ENCODE results near the gene HGFAC.

HGFAC gene

GRCh38 chr4:3424522-3425095 is 17.2 kb upstream of the HGFAC start:
- no peak for DNase-seq (ENCODE audit: low read depth in 2 of 2)

GRCh38 chr4:3426465-3427133 is 15.2 kb upstream of the HGFAC start:
- no peak for DNase-seq (ENCODE audit: low read depth in 2 of 2)

- DNase-seq (ENCODE audit: low read depth in 2 of 2): no peak
Observed at GRCh38 chr4:3427134-3427476, 14.7 kb upstream of the HGFAC start.

- no peak for DNase-seq (ENCODE audit: low read depth in 2 of 2)
Observed at GRCh38 chr4:3427706-3428446, 13.9 kb upstream of the HGFAC start.

- DNase-seq (ENCODE audit: low read depth in 2 of 2): no peak
Observed at GRCh38 chr4:3429651-3430050, 12.1 kb upstream of the HGFAC start.

- no peak for DNase-seq (ENCODE audit: low read depth in 2 of 2)
Observed at GRCh38 chr4:3430524-3430923, 11.2 kb upstream of the HGFAC start.

GRCh38 chr4:3431446-3431993 is 10.2 kb upstream of the HGFAC start:
- no peak for DNase-seq (ENCODE audit: low read depth in 2 of 2)

- no peak for DNase-seq (ENCODE audit: low read depth in 2 of 2)
Observed at GRCh38 chr4:3432381-3432790, 9.4 kb upstream of the HGFAC start.

GRCh38 chr4:3433138-3433869 is 8.5 kb upstream of the HGFAC start:
- no peak for DNase-seq (ENCODE audit: low read depth in 2 of 2)

GRCh38 chr4:3434881-3435685 is 6.7 kb upstream of the HGFAC start:
- no peak for DNase-seq (ENCODE audit: low read depth in 2 of 2)

GRCh38 chr4:3435686-3435956 is 6.1 kb upstream of the HGFAC start:
- DNase-seq (ENCODE audit: low read depth in 2 of 2): no peak

GRCh38 chr4:3436048-3436797 is 5.5 kb upstream of the HGFAC start:
- DNase-seq (ENCODE audit: low read depth in 2 of 2): no peak

GRCh38 chr4:3436798-3437581 is 4.8 kb upstream of the HGFAC start:
- no peak for DNase-seq (ENCODE audit: low read depth in 2 of 2)

GRCh38 chr4:3437582-3437936 is 4.2 kb upstream of the HGFAC start:
- DNase-seq (ENCODE audit: low read depth in 2 of 2): no peak

- no peak for DNase-seq (ENCODE audit: low read depth in 2 of 2)
Observed at GRCh38 chr4:3437998-3438846, 3.5 kb upstream of the HGFAC start.

- no peak for DNase-seq (ENCODE audit: low read depth in 2 of 2)
Observed at GRCh38 chr4:3438847-3439180, 3.0 kb upstream of the HGFAC start.

- DNase-seq (ENCODE audit: low read depth in 2 of 2): no peak
Observed at GRCh38 chr4:3439391-3439790, 2.4 kb upstream of the HGFAC start.

- no peak for DNase-seq (ENCODE audit: low read depth in 2 of 2)
Observed at GRCh38 chr4:3440011-3440410, 1.8 kb upstream of the HGFAC start.

GRCh38 chr4:3440979-3441500 is 728 bp upstream of the HGFAC start:
- no peak for DNase-seq (ENCODE audit: low read depth in 2 of 2)
